H1 (cell line): ENCODE measurements around the gene FADS2. TPM values are rescaled to one million over a fixed set of nuclear protein-coding genes. Genes with fewer than 3 reads are reported as not detected.

Experiments used
- CBX5 ChIP-seq: fragments of 300-800, 300-1000 bp; sonication (generic); IDR thresholded peaks from 2 replicates; pipeline ENCODE4 v1.7.1; 2016; ENCODE audit warnings: antibody characterized with exemption, low read length, low read depth
- CHD2 ChIP-seq: IDR thresholded peaks from 2 replicates; pipeline ENCODE4 v1.6.1; 2012; ENCODE audit warnings: low read length, improper control_type of control experiment
- CREB1 ChIP-seq: IDR thresholded peaks from 2 replicates; pipeline ENCODE4 v1.6.1; 2012; ENCODE audit warnings: inconsistent platforms
- HDAC6 ChIP-seq: IDR thresholded peaks from one replicate; pipeline ENCODE4 v1.7.1; 2012; ENCODE audit warnings: low read depth, mild to moderate bottlenecking, inconsistent platforms, low read length, moderate library complexity
- KDM5A ChIP-seq: fragments of 200-600 bp; IDR thresholded peaks from 2 replicates; pipeline ENCODE4 v1.7.1; 2012; ENCODE audit warnings: mild to moderate bottlenecking, low read length, inconsistent platforms, mixed read lengths
- TAF7 ChIP-seq: optimal IDR thresholded peaks from 2 replicates; pipeline ENCODE3; 2011; ENCODE audit warnings: low read depth, mild to moderate bottlenecking, inconsistent platforms, low read length, moderate library complexity, borderline replicate concordance
- polyA plus RNA-seq, 7 experiments: library from polyadenylated mRNA; depleted of rRNA in 3 of 7; stranded (reverse) in 5 of 7; unstranded in 2 of 7; fragments of >200 nt in 5 of 7; fragments of 200-250 nt in 2 of 7; gene quantifications; 1 replicate in 5 of 7; 2 replicates in 1 of 7; 4 replicates in 1 of 7; pipeline versions ENCODE4 v1.2.1 to v1.2.3, GENCODE V29; 2011 to 2013; ENCODE audit warnings: missing spikeins in 2 of 7, mixed read lengths in 2 of 7
- total RNA-seq: library from RNA; stranded (reverse); fragmentation: NEBNext Ultra II Directional; extraction: Animal tissue kit (Norgen Biotek cat#: 25700); gene quantifications from 2 replicates; pipeline ENCODE4 v1.2.1, GENCODE V29; 2021

FADS2 gene
- total and polyA plus RNA-seq, 2 of the 8 experiments (the other 6 are each of a cell fraction or from before 2014, with no cell fraction given) = 499 to 701 TPM

DNA sequence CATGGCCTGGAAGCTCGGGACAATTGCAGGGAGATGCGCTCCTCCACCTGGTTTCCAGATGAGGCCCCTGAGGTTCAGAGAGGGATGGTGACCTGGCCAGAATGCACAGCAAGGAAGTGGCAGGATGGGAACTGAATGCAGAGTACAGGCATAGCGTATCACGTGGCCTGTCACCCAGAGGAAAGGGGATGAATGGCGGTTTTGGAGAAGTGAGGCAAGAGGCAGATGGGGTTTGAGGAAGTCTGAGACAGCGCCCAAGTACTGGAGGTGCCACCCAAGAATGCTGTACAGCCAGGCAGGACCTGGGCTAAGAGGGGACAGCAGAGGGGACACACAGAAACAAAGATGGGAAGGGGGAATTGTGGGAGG is 84.4 kb downstream of the FADS2 start (continued):
- no peak for TF ChIP-seq TAF7
- no peak for TF ChIP-seq CREB1
- TF ChIP-seq HDAC6 = no peak
- no peak for TF ChIP-seq CHD2
- no peak for TF ChIP-seq KDM5A
- no peak for TF ChIP-seq CBX5
